Astrocyte of the cerebellum (primary cell): ENCODE data around the gene MGRN1.

ENCODE experiments used
- DNase-seq: peaks from one replicate; pipeline ENCODE4 v3.0.0-alpha.2; 2011; ENCODE audit warnings: low read depth
- H3K4me3 ChIP-seq: 2 replicates; pipeline ENCODE4 v1.5.1; 2011; ENCODE audit warnings: mild to moderate bottlenecking, low read depth, low read length, moderate library complexity
- in situ Hi-C: cut with HindIII; loops from 2 replicates; pipeline ENCODE4 v1.10.0; 2017; ENCODE audit warnings: low sequenced_read_pairs
- TF ChIP-seq, protein P1 (sequence below): IDR thresholded peaks from 2 replicates; pipeline ENCODE4 v1.5.1; 2012; ENCODE audit warnings: low read length, low read depth, moderate library complexity, mild to moderate bottlenecking; ENCODE audit errors: missing control alignments

The MGRN1 gene

DNA sequence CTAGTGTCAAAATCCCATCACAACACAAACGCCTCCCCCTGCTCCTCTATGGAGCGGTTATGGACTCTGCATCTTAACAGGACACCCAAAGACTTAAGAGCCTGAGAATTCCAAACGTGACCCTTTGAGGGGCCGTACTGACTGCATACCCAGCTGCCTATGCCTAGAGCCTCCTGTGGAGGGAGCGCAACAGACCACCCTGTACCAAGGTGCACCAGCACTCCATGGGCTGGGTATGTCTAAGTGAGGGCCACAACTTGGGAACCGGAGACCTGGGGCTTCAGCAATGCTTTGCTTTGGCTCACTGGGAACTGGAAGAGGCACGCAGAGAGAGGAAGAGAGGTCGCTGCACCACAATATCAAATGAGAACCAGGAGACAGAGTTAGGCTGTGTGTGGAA is 104.0 kb downstream of the MGRN1 start:
- H3K4me3 ChIP-seq = no peak overlapping the region
- TF ChIP-seq, protein P1, sequence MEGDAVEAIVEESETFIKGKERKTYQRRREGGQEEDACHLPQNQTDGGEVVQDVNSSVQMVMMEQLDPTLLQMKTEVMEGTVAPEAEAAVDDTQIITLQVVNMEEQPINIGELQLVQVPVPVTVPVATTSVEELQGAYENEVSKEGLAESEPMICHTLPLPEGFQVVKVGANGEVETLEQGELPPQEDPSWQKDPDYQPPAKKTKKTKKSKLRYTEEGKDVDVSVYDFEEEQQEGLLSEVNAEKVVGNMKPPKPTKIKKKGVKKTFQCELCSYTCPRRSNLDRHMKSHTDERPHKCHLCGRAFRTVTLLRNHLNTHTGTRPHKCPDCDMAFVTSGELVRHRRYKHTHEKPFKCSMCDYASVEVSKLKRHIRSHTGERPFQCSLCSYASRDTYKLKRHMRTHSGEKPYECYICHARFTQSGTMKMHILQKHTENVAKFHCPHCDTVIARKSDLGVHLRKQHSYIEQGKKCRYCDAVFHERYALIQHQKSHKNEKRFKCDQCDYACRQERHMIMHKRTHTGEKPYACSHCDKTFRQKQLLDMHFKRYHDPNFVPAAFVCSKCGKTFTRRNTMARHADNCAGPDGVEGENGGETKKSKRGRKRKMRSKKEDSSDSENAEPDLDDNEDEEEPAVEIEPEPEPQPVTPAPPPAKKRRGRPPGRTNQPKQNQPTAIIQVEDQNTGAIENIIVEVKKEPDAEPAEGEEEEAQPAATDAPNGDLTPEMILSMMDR = no peak
- in situ Hi-C loops = no loop called here
- DNase-seq = no peak

DNA sequence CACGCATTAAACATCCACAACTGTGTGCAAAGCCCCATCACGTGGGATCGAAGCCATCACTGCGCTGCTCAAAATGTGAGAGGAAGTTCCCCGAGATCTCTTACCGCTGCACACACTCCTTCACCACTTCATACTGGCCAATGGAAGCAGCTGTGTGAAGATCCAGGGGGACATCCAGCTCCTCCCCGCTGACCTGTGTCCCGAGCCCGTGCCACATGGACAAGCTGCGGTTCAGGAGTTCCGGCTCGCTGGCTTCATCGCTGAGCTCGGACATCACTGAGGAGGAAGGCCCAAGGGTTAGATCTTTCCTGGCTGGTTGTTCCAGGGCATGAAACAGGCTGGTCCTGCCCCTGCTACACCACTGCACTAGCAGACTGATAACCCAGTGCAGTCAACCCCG is 105.2 kb downstream of the MGRN1 start:
- in situ Hi-C loops = no loop called here
- TF ChIP-seq, protein P1 = no peak
- no peak overlapping the region for H3K4me3 ChIP-seq
- no peak for DNase-seq

DNA sequence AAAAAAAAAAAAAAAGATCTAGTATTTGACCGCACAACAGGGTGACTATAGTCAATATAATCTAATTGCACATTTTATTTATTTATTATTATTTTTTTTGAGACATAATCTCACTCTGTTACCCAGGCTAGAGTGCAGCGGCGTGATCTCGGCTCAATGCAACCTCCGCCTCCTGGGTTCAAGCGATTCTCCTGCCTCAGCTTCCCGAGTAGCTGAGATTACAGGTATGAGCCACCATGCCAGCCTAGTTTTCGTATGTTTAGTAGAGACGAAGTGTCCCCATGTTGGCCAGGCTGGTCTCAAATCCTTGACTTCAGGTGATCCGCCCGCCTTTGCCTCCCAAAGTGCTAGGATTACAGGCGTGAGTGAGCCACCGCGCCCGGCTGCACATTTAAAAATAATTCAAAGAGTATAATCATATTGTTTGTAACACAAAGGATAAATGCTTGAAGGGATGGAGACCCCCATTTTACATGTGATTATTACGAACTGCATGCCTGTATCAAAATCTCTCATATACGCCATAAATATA is 108.7 kb downstream of the MGRN1 start:
- peak overlapping the region; percentile 96 for H3K4me3 ChIP-seq
- in situ Hi-C loops = no loop called here
- no peak for DNase-seq
- TF ChIP-seq, protein P1 = no peak

DNA sequence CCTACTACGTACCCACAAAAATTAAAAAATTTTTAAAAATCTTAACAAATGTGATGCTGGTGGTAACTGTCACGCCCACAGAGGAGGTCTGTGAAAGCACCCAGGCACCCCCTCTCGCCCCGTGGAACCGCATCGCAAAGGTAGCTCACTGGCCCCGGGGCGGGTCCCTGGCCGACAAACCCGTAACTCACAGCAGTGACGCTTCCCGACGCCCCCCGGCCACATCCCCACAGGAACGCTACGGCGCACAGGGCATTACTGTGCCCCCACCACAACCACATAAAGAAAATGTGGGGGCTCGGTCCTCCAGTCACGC is 109.1 kb downstream of the MGRN1 start:
- TF ChIP-seq, protein P1 = no peak
- peak overlapping the region; percentile 96 for H3K4me3 ChIP-seq
- DNase-seq = no peak
- in situ Hi-C loops = no loop called here

DNA sequence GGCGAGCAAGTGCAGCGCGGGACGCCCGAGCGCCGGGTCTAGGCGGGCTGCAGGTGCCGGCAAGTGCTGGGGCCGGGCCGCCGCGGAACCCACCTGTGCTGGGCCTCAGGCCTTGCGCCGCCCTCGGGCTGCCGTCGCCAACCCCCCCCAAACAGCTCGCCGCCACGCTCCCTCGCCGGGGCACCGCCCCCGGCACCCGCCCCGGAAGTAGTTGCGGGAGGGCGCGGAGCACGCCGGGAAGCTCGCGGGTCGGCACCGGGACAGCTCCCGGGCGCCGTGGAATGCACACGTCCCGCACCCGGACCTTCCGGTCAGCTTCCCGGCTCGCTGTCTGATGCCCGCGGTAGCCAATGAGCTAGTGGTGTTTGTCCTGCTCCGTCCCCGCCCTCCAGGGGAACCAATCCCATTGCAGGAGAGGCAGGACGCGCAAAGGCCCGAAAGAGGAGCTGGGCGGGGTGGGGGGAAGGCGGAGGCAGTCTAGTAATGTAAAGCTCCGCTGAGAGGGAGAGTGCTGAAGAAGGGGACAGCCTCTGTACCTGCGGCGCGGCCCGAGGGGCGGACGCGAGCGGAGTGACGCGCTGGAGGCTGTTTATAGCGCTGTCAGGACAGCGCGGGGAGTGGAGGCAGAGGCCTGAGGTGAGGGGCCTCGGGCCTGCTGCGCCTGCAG is 109.6 kb downstream of the MGRN1 start, which contains the start of the genes ANKS3 and DNAAF8:
ANKS3 (minus strand) TSS at position 209 of the 667 bp plus-strand sequence. CDS start 4,122 bp downstream, outside the sequence.
DNAAF8 (plus strand) TSS at position 475 of the 667 bp plus-strand sequence. CDS start 1,978 bp downstream, outside the sequence.
- in situ Hi-C loops = no loop called here
- peak; percentile 94 for DNase-seq
- peak within 1 kb of the TSS; percentile 96 for H3K4me3 ChIP-seq
- TF ChIP-seq, protein P1 = no peak

DNA sequence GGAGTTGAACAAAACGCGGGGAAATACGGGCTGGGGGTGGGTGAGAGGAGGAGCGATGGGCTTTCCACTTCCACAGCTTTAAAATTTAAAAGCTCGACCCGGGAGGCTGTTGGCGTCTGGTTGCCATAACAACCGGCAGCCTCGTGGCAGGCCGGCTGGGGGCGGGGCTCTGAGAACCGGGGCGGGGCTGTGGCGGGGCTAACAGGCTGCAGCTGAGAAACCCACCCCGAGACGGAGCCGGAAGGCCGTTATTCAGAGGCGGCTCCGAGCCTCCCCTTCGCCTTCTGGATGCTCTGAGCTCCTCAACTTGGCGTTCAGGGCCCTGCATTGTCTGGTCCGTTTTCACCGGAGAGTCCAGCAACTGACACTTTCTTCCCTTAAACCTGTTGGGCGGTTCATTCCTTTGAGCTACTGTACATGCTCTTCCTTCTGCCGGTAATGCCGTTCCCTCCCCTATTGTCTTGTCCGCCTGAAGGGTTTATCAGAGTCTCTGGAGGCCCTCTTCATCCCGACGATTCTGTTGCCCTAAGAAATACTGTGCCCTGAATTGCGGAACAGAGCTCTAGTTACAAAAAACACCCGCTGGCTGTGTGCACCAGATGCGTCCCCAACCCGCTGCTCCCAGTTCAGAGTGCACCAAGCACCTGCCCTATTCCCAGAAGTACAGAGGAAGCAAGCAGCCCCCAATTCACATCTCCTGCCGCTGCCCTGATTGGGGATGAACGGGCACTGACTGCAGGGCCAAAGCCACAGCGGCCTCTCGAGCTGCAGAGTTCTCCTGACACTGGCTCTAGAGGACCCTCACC is 110.3 kb downstream of the MGRN1 start:
- in situ Hi-C loops = no loop called here

More for the DNA sequence above, 110.3 kb downstream of the MGRN1 start:
- H3K4me3 ChIP-seq = peak overlapping the region; percentile 96
- DNase-seq = peak; percentile 48
- TF ChIP-seq, protein P1 = no peak
